ENCODE measurements around the gene LDLRAD3.

LDLRAD3 gene

DNA sequence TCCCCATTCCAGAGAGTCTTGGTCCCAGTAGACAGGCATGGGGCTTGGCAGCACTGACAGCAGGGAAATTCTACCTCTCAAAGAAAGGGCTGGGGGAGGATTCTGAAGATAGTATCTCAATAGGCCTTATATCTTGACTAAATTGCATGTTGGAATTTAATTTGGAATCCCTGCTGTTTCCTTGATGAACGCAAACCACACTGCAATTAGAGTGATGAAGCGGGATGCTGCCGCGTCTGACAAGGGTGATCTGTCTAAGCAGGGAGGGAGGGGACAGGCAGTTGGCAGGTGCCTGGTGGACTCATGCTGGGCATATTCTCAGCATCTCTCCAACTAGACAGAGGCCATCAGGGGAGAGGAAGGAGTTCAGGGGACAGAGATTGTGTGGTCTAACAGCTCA is 296.9 kb downstream of the LDLRAD3 start:
- TF ChIP-seq CTCF (IDR thresholded peaks at IDR 0.05; ENCODE audit: low read depth, low read length): no peak
- H3K4me3 ChIP-seq (ENCODE audit: low read depth, low read length): no peak overlapping the region

GRCh38 chr11:36241497-36241896 is 297.6 kb downstream of the LDLRAD3 start:
- no peak overlapping the region for H3K4me3 ChIP-seq (ENCODE audit: low read depth, low read length)
- TF ChIP-seq CTCF (IDR thresholded peaks at IDR 0.05; ENCODE audit: low read depth, low read length): no peak

DNA sequence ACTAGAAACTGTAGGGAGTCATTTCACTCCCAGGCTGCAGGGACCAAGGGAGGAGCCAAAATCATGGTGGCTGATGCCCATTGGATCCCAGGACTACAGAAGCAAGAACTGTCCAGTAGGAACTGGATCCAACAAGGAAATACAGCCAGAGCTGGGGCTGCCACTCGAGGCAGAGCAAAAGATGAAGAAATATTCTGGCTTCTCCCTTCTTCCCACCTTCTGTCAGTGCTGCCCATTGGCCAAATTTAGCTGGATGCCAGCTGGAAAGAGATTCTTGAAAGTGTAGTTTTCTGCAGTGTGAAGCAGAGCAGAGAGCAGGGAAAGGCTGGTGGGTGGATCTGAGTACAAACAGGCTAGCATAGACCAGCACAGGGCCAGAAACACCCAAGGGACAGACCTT is 299.8 kb downstream of the LDLRAD3 start:
- H3K4me3 ChIP-seq (ENCODE audit: low read depth, low read length): no peak overlapping the region
- no peak for TF ChIP-seq CTCF (IDR thresholded peaks at IDR 0.05; ENCODE audit: low read depth, low read length)

- no peak overlapping the region for H3K4me3 ChIP-seq (ENCODE audit: low read depth, low read length)
- no peak for TF ChIP-seq CTCF (IDR thresholded peaks at IDR 0.05; ENCODE audit: low read depth, low read length)
Observed at GRCh38 chr11:36247493-36247892, 303.6 kb downstream of the LDLRAD3 start.

DNA sequence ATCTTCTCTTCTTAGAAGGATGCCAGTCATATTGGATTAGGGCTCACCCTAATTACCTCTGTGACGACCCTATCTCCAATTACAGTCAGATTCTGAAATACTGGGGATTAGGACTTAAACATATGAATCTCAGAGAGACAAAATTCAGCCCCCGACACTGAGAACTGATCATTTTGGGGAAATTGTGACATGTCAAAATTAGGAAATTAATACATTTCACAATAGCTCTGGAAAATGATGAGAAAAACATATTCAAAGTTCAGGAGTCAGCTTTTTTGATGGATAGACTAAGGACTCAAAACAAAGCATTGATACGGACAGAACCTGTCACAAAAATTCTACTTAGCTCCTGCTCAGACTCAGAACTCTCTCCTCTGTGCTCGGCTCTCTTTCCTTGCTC is 304.6 kb downstream of the LDLRAD3 start:
- H3K4me3 ChIP-seq (ENCODE audit: low read depth, low read length): no peak overlapping the region
- no peak for TF ChIP-seq CTCF (IDR thresholded peaks at IDR 0.05; ENCODE audit: low read depth, low read length)

DNA sequence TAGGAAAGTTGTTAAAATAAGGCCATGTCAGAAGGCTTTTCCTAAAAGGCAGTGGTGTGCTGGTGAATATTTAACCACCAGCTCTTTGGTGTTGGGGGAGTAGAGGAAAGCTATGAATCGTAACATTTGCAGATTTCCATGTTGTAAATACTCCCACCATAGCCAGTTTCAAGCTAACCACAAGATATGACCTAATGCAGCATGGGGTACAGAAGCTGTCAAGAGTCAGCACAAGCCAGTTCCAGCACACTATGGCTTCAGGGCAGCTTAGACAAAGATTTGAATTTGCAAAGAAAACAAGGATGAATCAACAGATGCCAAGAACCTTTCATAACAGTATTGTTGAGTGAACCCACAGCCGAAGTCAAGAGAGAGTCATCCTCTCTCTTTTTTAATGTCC is 305.4 kb downstream of the LDLRAD3 start:
- TF ChIP-seq CTCF (IDR thresholded peaks at IDR 0.05; ENCODE audit: low read depth, low read length): no peak
- no peak overlapping the region for H3K4me3 ChIP-seq (ENCODE audit: low read depth, low read length)

- H3K4me3 ChIP-seq (ENCODE audit: low read depth, low read length): no peak overlapping the region
- TF ChIP-seq CTCF (IDR thresholded peaks at IDR 0.05; ENCODE audit: low read depth, low read length): no peak
Observed at GRCh38 chr11:36251823-36252222, 308.0 kb downstream of the LDLRAD3 start.

Measured in WI38 (cell line).